ENCODE results near the gene LAGE3. TPM values are rescaled to one million over a fixed set of nuclear protein-coding genes. Genes with fewer than 3 reads are reported as not detected.

LAGE3 gene
- total RNA-seq, 4 donors from 2014 or later = 16.3 to 21.3 (median 17.2) TPM

DNA sequence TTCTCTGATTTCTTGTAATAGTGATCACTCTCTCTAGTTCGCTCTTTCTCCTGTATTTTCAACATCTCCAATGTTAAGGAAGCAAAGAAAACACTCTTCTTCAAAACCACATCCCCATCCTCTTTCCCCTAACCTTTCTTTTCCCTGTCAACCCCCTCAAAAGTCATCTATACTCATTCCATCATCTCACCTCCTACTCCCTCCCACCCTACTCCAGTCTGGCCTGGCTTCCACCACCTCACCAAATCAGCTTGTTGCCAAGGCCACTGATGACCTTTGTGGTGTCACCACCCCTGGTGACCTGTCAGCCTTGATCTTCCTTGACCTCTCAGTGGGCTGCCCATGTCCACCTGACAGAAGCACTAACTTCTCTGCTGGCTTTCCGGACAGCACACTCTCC lies 34.6 kb upstream of the LAGE3 start:
- Histone ChIP-seq H3K36me3 (peaks cover 0 to 27% of the 10 kb centered on the region in 2 donors), H3K4me3 (no peak overlapping the region), H3K27me3 (no peaks in the 10 kb centered on the region), H3K27ac (no peak overlapping the region), H3K4me1 (peaks cover 5 to 35% (median 11%) of the 10 kb centered on the region in 3 donors), H3K9me3 (no peaks in the 10 kb centered on the region)
- WGBS, 2 donors (ENCODE audit: low coverage in 1 of 2) = 86 to 93% methylated on average over 2 of the region's 2 CpGs
- no peak for ATAC-seq
- no peak for TF ChIP-seq EP300 (IDR thresholded peaks at IDR 0.05)
- TF ChIP-seq, protein P1, sequence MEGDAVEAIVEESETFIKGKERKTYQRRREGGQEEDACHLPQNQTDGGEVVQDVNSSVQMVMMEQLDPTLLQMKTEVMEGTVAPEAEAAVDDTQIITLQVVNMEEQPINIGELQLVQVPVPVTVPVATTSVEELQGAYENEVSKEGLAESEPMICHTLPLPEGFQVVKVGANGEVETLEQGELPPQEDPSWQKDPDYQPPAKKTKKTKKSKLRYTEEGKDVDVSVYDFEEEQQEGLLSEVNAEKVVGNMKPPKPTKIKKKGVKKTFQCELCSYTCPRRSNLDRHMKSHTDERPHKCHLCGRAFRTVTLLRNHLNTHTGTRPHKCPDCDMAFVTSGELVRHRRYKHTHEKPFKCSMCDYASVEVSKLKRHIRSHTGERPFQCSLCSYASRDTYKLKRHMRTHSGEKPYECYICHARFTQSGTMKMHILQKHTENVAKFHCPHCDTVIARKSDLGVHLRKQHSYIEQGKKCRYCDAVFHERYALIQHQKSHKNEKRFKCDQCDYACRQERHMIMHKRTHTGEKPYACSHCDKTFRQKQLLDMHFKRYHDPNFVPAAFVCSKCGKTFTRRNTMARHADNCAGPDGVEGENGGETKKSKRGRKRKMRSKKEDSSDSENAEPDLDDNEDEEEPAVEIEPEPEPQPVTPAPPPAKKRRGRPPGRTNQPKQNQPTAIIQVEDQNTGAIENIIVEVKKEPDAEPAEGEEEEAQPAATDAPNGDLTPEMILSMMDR (IDR thresholded peaks at IDR 0.05) = no peak

DNA sequence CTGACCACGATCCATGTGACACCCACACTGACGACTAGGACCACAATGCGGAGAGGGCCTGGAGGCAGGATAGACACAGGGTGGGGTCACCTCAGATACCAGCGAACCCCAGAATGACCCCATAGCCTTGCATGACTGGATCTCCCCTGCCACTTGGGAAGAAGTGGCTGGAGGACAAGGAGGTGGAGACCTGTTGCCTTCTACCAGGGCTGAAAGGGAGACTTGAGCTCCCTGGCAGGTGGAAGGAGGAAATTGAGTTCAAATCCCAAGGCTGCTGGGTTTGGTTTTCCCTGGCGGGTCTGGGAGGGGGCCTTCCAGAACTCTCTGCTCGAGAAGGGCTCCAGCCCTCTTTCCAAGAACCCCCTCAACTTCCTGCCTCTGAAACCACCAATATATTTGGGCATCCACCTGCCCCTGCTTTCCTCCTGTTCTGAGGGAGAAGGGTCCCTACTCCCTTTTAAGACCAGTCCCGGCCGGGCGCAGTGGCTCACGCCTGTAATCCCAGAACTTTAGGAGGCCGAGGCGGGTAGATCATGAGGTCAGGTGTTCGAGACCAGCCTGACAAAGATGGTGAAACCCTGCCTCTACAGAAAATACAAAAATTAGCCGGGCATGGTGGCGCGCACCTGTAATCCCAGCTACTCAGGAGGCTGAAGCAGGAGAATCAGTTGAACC lies 33.9 kb upstream of the LAGE3 start:
- WGBS, 2 donors (ENCODE audit: low coverage in 1 of 2) = 79 to 95% methylated on average over 4 to 5 of the region's 16 CpGs
- no peak overlapping the region for H3K27ac ChIP-seq
- no peak for ATAC-seq

DNA sequence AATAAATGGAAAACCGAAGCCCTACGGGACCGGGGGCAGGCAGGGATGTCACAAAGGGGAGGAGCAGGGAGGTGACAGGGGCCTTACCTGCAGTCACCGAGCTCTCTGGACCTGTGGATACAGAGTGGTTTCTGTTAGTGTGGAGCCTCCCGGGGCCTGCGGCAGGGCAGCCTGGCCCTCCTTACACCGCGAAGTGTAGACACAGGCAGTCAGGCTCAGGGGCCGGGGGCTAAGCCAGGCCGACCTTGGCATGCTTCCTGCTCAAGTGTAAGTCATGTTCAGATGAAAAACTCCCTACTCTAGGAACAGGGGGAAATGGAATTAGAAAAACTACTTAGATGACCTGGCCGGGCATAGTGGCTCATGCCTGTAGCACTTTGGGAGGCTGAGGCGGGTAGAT lies 32.7 kb upstream of the LAGE3 start:
- no peaks in the 10 kb centered on the region for H3K9me3 ChIP-seq
- no peak overlapping the region for H3K27ac ChIP-seq
- H3K27me3 ChIP-seq = no peaks in the 10 kb centered on the region
- no peak for ATAC-seq
- TF ChIP-seq POLR2AphosphoS5 (IDR thresholded peaks at IDR 0.05) (no peak), POLR2A (IDR thresholded peaks at IDR 0.05) (no peak), EP300 (IDR thresholded peaks at IDR 0.05) (no peak)
- TF ChIP-seq, protein P1 (IDR thresholded peaks at IDR 0.05) = no peak
- H3K4me3 ChIP-seq = no peak overlapping the region
- H3K4me1 ChIP-seq = peaks cover 0 to 18% (median 0%) of the 10 kb centered on the region in 3 donors
- H3K36me3 ChIP-seq = peaks cover 0 to 47% of the 10 kb centered on the region in 2 donors
- WGBS, 2 donors (ENCODE audit: low coverage in 1 of 2) = no CpG with 5 or more reads among the region's 12 CpGs

More for the DNA sequence above, 33.9 kb upstream of the LAGE3 start:
- TF ChIP-seq POLR2A (IDR thresholded peaks at IDR 0.05) = no peak
- TF ChIP-seq, protein P1 (IDR thresholded peaks at IDR 0.05) = no peak
- no peak for TF ChIP-seq EP300 (IDR thresholded peaks at IDR 0.05)
- no peak for TF ChIP-seq POLR2AphosphoS5 (IDR thresholded peaks at IDR 0.05)
- H3K27me3 ChIP-seq = no peaks in the 10 kb centered on the region
- H3K36me3 ChIP-seq = peaks cover 0 to 34% of the 10 kb centered on the region in 2 donors
- H3K4me3 ChIP-seq = no peak overlapping the region
- H3K9me3 ChIP-seq = no peaks in the 10 kb centered on the region
- peaks cover 5 to 30% (median 11%) of the 10 kb centered on the region in 3 donors for H3K4me1 ChIP-seq

DNA sequence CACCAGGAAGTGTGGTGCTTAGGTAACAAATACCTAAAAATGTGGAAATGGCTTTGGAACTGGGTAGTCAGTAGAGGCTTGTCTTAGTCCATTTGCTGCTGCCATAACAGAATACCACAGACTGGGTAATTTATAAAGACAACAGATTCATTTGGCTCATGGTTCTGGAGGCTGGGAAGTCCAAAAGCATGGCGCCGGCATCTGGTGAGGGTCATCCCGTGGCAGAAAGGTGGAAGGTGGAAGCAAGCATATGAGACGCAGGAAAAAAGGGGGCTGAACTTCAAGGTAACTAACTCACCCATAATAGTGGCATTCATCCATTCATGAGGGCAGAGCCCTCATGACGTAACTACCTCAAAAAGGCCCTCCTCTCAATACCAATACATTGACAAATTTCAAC lies 30.4 kb upstream of the LAGE3 start:
- TF ChIP-seq POLR2A (IDR thresholded peaks at IDR 0.05) = no peak
- no peak for TF ChIP-seq EP300 (IDR thresholded peaks at IDR 0.05)
- TF ChIP-seq POLR2AphosphoS5 (IDR thresholded peaks at IDR 0.05) = no peak
- TF ChIP-seq, protein P1 (IDR thresholded peaks at IDR 0.05) = no peak
- Histone ChIP-seq H3K9me3 (no peaks in the 10 kb centered on the region), H3K4me1 (peaks cover 0 to 8% (median 0%) of the 10 kb centered on the region in 3 donors), H3K4me3 (no peak overlapping the region), H3K36me3 (peaks cover 0 to 67% of the 10 kb centered on the region in 2 donors), H3K27me3 (no peaks in the 10 kb centered on the region), H3K27ac (no peak overlapping the region)
- ATAC-seq = no peak
- WGBS, 2 donors (ENCODE audit: low coverage in 1 of 2) = 92 to 100% methylated on average over 1 to 5 of the region's 5 CpGs

DNA sequence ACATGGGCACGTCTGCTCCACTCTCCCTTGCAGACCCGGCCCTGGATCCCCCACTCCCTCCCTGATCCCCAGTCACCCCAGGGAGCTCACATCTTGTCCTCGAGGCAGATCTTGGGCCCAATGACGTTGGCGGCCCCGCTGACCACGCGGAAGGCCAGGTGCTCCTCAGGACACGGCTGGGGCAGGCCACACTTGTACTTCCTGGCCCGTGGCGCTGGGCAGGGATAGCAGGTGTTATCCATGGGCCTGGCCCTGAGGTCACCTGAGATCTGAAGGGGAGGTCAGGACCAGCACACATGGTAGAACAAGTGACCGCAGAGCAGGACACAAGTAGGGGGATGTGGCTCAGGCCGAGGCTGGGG lies 29.3 kb upstream of the LAGE3 start:
- H3K27ac ChIP-seq = no peak overlapping the region
- H3K9me3 ChIP-seq = no peaks in the 10 kb centered on the region
- H3K4me1 ChIP-seq = no peaks in the 10 kb centered on the region
- no peak overlapping the region for H3K4me3 ChIP-seq
- peaks cover 0 to 67% of the 10 kb centered on the region in 2 donors for H3K36me3 ChIP-seq
- ATAC-seq = no peak
- TF ChIP-seq POLR2A (IDR thresholded peaks at IDR 0.05) (no peak), EP300 (IDR thresholded peaks at IDR 0.05) (no peak), POLR2AphosphoS5 (IDR thresholded peaks at IDR 0.05) (no peak)
- TF ChIP-seq, protein P1 (IDR thresholded peaks at IDR 0.05) = no peak
- WGBS, 2 donors (ENCODE audit: low coverage in 1 of 2) = 100% methylated on average over 1 of the region's 13 CpGs; no CpG with 5 or more reads in 1 of the 2 donors
- H3K27me3 ChIP-seq = no peaks in the 10 kb centered on the region

Data from gastroesophageal sphincter (tissue), 4 donors.